SK-N-SH (cell line): Measurements from ENCODE around the gene OR10V1. TPM values are rescaled to one million over a fixed set of nuclear protein-coding genes. Genes with fewer than 3 reads are reported as not detected.

Experiments
- CTCF ChIA-PET: fragments of 300-600, 350-600 bp; formaldehyde crosslinking; extraction: SDS; loops from one replicate; lab custom pipeline; 2021; lab: Yijun Ruan, JAX
- POLR2A ChIA-PET: fragments of 350-600 bp; sonication (Branson Sonifier 250); formaldehyde crosslinking; extraction: SDS; loops from one replicate; lab custom pipeline; 2020; ENCODE audit warnings: antibody characterized with exemption, inconsistent platforms; lab: Yijun Ruan, JAX
- DNase-seq: peaks from one replicate; pipeline ENCODE4 v3.0.0; 2012
- H2AFZ ChIP-seq: fragments of 200-600 bp; sonication (generic); 2 replicates; pipeline ENCODE4 v1.8.1; 2016; ENCODE audit warnings: antibody characterized with exemption, mild to moderate bottlenecking, low read depth
- H3F3A ChIP-seq: fragments of 200-600 bp; sonication (generic); replicated peaks from 2 replicates; pipeline ENCODE3; 2016; ENCODE audit warnings: antibody characterized with exemption, mild to moderate bottlenecking; ENCODE audit not compliant: insufficient read depth
- H3K27ac ChIP-seq, 2 experiments: fragments of 200-500 bp in 1 of 2; fragments of 200-600 bp in 1 of 2; sonication (Bioruptor generic) in 1 of 2; sonication (generic), shearing (Covaris generic) in 1 of 2; 2 replicates each; pipeline versions ENCODE4 v1.5.1 to v1.6.1; 2014 to 2016; ENCODE audit warnings: low read depth in 2 of 2, inconsistent platforms in 1 of 2, low read length in 1 of 2, mild to moderate bottlenecking in 1 of 2, mixed read lengths in 1 of 2
- H3K27me3 ChIP-seq: fragments of 200-600 bp; sonication (generic), shearing (Covaris generic); 2 replicates; pipeline ENCODE4 v1.6.1; 2016; ENCODE audit warnings: mixed run types; ENCODE audit not compliant: insufficient read depth
- H3K36me3 ChIP-seq, 2 experiments: fragments of 200-500 bp in 1 of 2; fragments of 200-600 bp in 1 of 2; sonication (Bioruptor generic) in 1 of 2; sonication (generic) in 1 of 2; replicated peaks in 1 of 2; 2 replicates each; pipeline versions ENCODE3 to v1.5.1; 2014 to 2016; ENCODE audit warnings: low read length in 1 of 2, mild to moderate bottlenecking in 1 of 2; ENCODE audit not compliant: insufficient read depth in 2 of 2, control insufficient read depth in 1 of 2
- H3K4me1 ChIP-seq, 2 experiments: fragments of 200-500 bp in 1 of 2; fragments of 200-600 bp in 1 of 2; sonication (Bioruptor generic) in 1 of 2; sonication (generic), shearing (Covaris generic) in 1 of 2; 2 replicates each; pipeline versions ENCODE4 v1.5.1 to v1.6.1; 2014 to 2016; ENCODE audit warnings: low read depth in 1 of 2, low read length in 1 of 2, mixed run types in 1 of 2; ENCODE audit not compliant: insufficient read depth in 2 of 2, control insufficient read depth in 1 of 2
- H3K4me2 ChIP-seq: fragments of 200-600 bp; sonication (generic), shearing (Covaris generic); 2 replicates; pipeline ENCODE4 v1.6.1; 2017; ENCODE audit warnings: mixed run types
- H3K4me3 ChIP-seq, 2 experiments: fragments of 200-500 bp in 1 of 2; fragments of 200-600 bp in 1 of 2; sonication (Bioruptor generic) in 1 of 2; sonication (generic), shearing (Covaris generic) in 1 of 2; 2 replicates each; pipeline versions ENCODE4 v1.5.1 to v1.8.1; 2014 to 2016; ENCODE audit warnings: low read depth in 2 of 2, inconsistent platforms in 1 of 2, low read length in 1 of 2, mild to moderate bottlenecking in 1 of 2, mixed read lengths in 1 of 2, moderate library complexity in 1 of 2
- H3K79me2 ChIP-seq: fragments of 200-600 bp; sonication (generic); 2 replicates; pipeline ENCODE4 v1.8.1; 2017; ENCODE audit warnings: mild to moderate bottlenecking; ENCODE audit not compliant: insufficient read depth
- H3K9ac ChIP-seq: fragments of 200-600 bp; sonication (generic); 2 replicates; pipeline ENCODE4 v1.6.1; 2017; ENCODE audit warnings: mixed run types
- H3K9me2 ChIP-seq: fragments of 200-600 bp; sonication (generic); 2 replicates; pipeline ENCODE4 v1.6.1; 2017; ENCODE audit warnings: mixed run types
- H3K9me3 ChIP-seq: fragments of 200-600 bp; sonication (generic); 2 replicates; pipeline ENCODE4 v1.6.1; 2017; ENCODE audit warnings: mixed run types, mild to moderate bottlenecking, moderate library complexity
- H4K20me1 ChIP-seq: fragments of 200-600 bp; sonication (generic); 2 replicates; pipeline ENCODE4 v1.6.1; 2017; ENCODE audit warnings: mild to moderate bottlenecking, mixed run types; ENCODE audit not compliant: insufficient read depth
- ELF1 ChIP-seq: IDR thresholded peaks from 2 replicates; pipeline ENCODE4 v1.4.0; 2012
- EZH2phosphoT487 ChIP-seq: fragments of 200-600 bp; sonication (generic); IDR thresholded peaks from 2 replicates; pipeline ENCODE4 v1.6.1; 2017; ENCODE audit warnings: low read depth, mixed run types, mild to moderate bottlenecking, antibody characterized with exemption, moderate library complexity, borderline replicate concordance
- GATA2 ChIP-seq: sonication (generic); formaldehyde crosslinking; IDR thresholded peaks from 2 replicates; pipeline ENCODE4 v1.5.0; 2020; ENCODE audit warnings: mild to moderate bottlenecking, missing genetic modification reagents
- RAD21 ChIP-seq: IDR thresholded peaks from 2 replicates; pipeline ENCODE4 v1.6.1; 2012; ENCODE audit warnings: mild to moderate bottlenecking, low read length
- RXRA ChIP-seq: IDR thresholded peaks from 2 replicates; pipeline ENCODE4 v1.4.0; 2012; ENCODE audit warnings: low read depth, mild to moderate bottlenecking, borderline replicate concordance
- SMC3 ChIP-seq: IDR thresholded peaks from 2 replicates; pipeline ENCODE4 v1.6.1; 2012; ENCODE audit warnings: low read depth, low read length, improper control_type of control experiment
- YY1 ChIP-seq: IDR thresholded peaks from 2 replicates; pipeline ENCODE4 v1.4.0; 2012; ENCODE audit warnings: low read depth, mild to moderate bottlenecking
- whole genome bisulfite sequencing: methylation state at CpG from one replicate; pipeline ENCODE4 v1.1.6; 2017; ENCODE audit warnings: low lambda C conversion rate; 5-methylcytosine and 5-hydroxymethylcytosine counted together
- polyA plus RNA-seq, 3 experiments: library from polyadenylated mRNA; depleted of rRNA; stranded (reverse); fragments of >200 nt; gene quantifications; 2 replicates each; pipeline ENCODE4 v1.2.3, GENCODE V29; 2012
- TF ChIP-seq, protein P1 (sequence below): IDR thresholded peaks from 2 replicates; pipeline ENCODE4 v1.6.1; 2012; ENCODE audit warnings: mild to moderate bottlenecking, low read depth, low read length, moderate library complexity
- TF ChIP-seq, protein P2 (sequence below): fragments of 200-600 bp; sonication (generic); IDR thresholded peaks from 2 replicates; pipeline ENCODE4 v1.6.1; 2017; ENCODE audit warnings: antibody characterized with exemption, mild to moderate bottlenecking, moderate library complexity
- TF ChIP-seq, protein P3 (sequence below): IDR thresholded peaks from 2 replicates; pipeline ENCODE4 v1.4.0; 2012; ENCODE audit warnings: low read depth, borderline replicate concordance

OR10V1 gene
- polyA plus RNA-seq, 1 of the 3 experiments (the other 2 are of a cell fraction) = not detected

DNA sequence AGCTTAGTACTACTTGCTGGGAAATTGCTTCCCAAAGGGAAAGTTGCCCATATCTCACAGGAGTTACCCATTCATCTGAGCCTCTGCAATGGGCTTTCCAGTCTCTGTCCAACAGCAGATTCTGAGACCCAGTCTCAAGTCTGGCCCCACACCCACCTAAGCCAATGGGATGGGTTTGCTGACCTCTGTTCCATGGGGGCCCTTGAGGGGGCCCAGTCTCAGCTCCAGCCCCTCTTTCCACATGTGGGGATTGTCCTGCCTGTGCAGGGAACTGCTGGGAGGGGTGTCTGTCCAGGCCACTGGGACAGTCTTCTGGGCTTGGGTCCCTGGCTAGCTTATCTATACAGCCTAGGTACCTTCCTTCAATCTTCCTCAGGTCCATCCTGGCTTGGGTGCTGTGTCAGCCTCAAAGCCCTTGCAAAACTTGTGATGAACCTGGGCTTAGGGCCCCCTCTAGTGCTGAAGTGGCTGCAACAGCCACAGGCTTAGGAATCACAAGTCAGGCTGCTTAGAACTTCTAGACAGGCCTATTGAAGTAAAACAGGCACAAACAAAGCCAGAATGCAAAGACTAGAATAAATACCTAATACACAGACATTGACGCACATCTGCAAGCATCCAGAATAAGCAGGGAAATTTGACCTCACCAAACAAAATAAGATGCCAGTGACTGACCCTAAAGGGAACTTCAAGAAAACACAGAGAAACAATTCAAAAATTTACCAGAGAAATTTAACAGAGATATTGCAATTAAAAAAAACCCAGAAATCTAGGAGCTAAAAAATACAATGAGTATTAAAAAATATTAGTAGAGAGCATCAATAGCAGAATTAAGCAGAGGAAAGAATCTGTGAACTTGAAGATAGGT is 33.1 kb downstream of the OR10V1 start:
- no peaks in the 10 kb centered on the region for H3K9me3 ChIP-seq
- no peak overlapping the region for H3K27ac ChIP-seq
- H3F3A ChIP-seq = no peaks in the 10 kb centered on the region
- no peak overlapping the region for H3K9ac ChIP-seq
- no peak overlapping the region; a peak in 1 of 4 replicates for H3K4me3 ChIP-seq
- peak; percentile 63 for DNase-seq
- no peaks in the 10 kb centered on the region for H3K79me2 ChIP-seq
- no peak overlapping the region for H3K4me2 ChIP-seq
- H4K20me1 ChIP-seq = no peaks in the 10 kb centered on the region
- H3K4me1 ChIP-seq = 0 out of 4 replicates have a peak, but pooled peaks cover 0 to 4% of the 10 kb centered on the region in 2 experiments
- ChIA-PET CTCF (interaction anchor here (0.6 to 2.7 kb wide), 7 partner anchors 10 to 457 kb away, joined by 3 to 15 read pairs (median 3); no protein-coding TSS in a partner anchor), POLR2A (interaction anchor here (0.9 kb wide), 1 partner anchor 70 kb away, joined by 3 read pairs; no protein-coding TSS in a partner anchor)
- H2AFZ ChIP-seq = peak overlapping the region; percentile 60; the same call in 1 of the 2 replicates
- H3K36me3 ChIP-seq = no peaks in the 10 kb centered on the region
- no peaks in the 10 kb centered on the region for H3K9me2 ChIP-seq
- TF ChIP-seq RAD21 (peak; percentile 89), SMC3 (peak; percentile 58)
- TF ChIP-seq, protein P1, sequence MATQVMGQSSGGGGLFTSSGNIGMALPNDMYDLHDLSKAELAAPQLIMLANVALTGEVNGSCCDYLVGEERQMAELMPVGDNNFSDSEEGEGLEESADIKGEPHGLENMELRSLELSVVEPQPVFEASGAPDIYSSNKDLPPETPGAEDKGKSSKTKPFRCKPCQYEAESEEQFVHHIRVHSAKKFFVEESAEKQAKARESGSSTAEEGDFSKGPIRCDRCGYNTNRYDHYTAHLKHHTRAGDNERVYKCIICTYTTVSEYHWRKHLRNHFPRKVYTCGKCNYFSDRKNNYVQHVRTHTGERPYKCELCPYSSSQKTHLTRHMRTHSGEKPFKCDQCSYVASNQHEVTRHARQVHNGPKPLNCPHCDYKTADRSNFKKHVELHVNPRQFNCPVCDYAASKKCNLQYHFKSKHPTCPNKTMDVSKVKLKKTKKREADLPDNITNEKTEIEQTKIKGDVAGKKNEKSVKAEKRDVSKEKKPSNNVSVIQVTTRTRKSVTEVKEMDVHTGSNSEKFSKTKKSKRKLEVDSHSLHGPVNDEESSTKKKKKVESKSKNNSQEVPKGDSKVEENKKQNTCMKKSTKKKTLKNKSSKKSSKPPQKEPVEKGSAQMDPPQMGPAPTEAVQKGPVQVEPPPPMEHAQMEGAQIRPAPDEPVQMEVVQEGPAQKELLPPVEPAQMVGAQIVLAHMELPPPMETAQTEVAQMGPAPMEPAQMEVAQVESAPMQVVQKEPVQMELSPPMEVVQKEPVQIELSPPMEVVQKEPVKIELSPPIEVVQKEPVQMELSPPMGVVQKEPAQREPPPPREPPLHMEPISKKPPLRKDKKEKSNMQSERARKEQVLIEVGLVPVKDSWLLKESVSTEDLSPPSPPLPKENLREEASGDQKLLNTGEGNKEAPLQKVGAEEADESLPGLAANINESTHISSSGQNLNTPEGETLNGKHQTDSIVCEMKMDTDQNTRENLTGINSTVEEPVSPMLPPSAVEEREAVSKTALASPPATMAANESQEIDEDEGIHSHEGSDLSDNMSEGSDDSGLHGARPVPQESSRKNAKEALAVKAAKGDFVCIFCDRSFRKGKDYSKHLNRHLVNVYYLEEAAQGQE = no peak
- TF ChIP-seq, protein P2, sequence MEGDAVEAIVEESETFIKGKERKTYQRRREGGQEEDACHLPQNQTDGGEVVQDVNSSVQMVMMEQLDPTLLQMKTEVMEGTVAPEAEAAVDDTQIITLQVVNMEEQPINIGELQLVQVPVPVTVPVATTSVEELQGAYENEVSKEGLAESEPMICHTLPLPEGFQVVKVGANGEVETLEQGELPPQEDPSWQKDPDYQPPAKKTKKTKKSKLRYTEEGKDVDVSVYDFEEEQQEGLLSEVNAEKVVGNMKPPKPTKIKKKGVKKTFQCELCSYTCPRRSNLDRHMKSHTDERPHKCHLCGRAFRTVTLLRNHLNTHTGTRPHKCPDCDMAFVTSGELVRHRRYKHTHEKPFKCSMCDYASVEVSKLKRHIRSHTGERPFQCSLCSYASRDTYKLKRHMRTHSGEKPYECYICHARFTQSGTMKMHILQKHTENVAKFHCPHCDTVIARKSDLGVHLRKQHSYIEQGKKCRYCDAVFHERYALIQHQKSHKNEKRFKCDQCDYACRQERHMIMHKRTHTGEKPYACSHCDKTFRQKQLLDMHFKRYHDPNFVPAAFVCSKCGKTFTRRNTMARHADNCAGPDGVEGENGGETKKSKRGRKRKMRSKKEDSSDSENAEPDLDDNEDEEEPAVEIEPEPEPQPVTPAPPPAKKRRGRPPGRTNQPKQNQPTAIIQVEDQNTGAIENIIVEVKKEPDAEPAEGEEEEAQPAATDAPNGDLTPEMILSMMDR = peak; percentile 80
- no peaks in the 10 kb centered on the region for H3K27me3 ChIP-seq
- 54% methylated on average over 1 of the region's 1 CpG for WGBS

GRCh38 chr11:59679347-59679746 is 34.3 kb downstream of the OR10V1 start:
- H3F3A ChIP-seq = no peaks in the 10 kb centered on the region
- no peak overlapping the region for H2AFZ ChIP-seq
- H3K9me3 ChIP-seq = no peaks in the 10 kb centered on the region
- TF ChIP-seq, protein P3, sequence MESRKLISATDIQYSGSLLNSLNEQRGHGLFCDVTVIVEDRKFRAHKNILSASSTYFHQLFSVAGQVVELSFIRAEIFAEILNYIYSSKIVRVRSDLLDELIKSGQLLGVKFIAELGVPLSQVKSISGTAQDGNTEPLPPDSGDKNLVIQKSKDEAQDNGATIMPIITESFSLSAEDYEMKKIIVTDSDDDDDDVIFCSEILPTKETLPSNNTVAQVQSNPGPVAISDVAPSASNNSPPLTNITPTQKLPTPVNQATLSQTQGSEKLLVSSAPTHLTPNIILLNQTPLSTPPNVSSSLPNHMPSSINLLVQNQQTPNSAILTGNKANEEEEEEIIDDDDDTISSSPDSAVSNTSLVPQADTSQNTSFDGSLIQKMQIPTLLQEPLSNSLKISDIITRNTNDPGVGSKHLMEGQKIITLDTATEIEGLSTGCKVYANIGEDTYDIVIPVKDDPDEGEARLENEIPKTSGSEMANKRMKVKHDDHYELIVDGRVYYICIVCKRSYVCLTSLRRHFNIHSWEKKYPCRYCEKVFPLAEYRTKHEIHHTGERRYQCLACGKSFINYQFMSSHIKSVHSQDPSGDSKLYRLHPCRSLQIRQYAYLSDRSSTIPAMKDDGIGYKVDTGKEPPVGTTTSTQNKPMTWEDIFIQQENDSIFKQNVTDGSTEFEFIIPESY = no peak
- no peak for TF ChIP-seq YY1
- no peak for TF ChIP-seq GATA2 (CRISPR knock-in tag)
- TF ChIP-seq, protein P2 = no peak
- no peak for TF ChIP-seq ELF1
- no peak for TF ChIP-seq RXRA
- TF ChIP-seq EZH2phosphoT487 = no peak
- ChIA-PET CTCF (interaction anchor here (1.5 to 2.7 kb wide), 2 partner anchors 9 to 141 kb away, joined by 8 to 15 read pairs; no protein-coding TSS in a partner anchor), POLR2A (no interaction called here)
- H3K27me3 ChIP-seq = no peaks in the 10 kb centered on the region
- DNase-seq = no peak
- no peak overlapping the region for H3K4me3 ChIP-seq
- 0 out of 4 replicates have a peak, but pooled peaks cover 0 to 4% of the 10 kb centered on the region in 2 experiments for H3K4me1 ChIP-seq
- no peaks in the 10 kb centered on the region for H3K9me2 ChIP-seq
- no peaks in the 10 kb centered on the region for H3K36me3 ChIP-seq
- no peak overlapping the region for H3K27ac ChIP-seq
- no peak overlapping the region for H3K4me2 ChIP-seq
- H4K20me1 ChIP-seq = no peaks in the 10 kb centered on the region
- no peak overlapping the region for H3K9ac ChIP-seq
- H3K79me2 ChIP-seq = no peaks in the 10 kb centered on the region
